Adipocyte (in vitro differentiated cells): ENCODE data around the gene MCTP1.

ENCODE experiments used
- DNase-seq: peaks from one replicate; pipeline ENCODE4 v3.0.0-alpha.2; 2015; ENCODE audit warnings: low read depth
- H3K27me3 ChIP-seq: replicated peaks from 2 replicates; pipeline ENCODE4 v1.7.0; 2013; ENCODE audit warnings: mild to moderate bottlenecking, low read length, moderate library complexity; ENCODE audit not compliant: control insufficient read depth, insufficient read depth
- H3K36me3 ChIP-seq: 2 replicates; pipeline ENCODE4 v1.7.0; 2013; ENCODE audit warnings: low read length, mild to moderate bottlenecking, moderate library complexity; ENCODE audit not compliant: control insufficient read depth, insufficient read depth, severe bottlenecking
- H3K4me1 ChIP-seq: 2 replicates; pipeline ENCODE4 v1.7.0; 2013; ENCODE audit warnings: mild to moderate bottlenecking, low read length, moderate library complexity; ENCODE audit not compliant: control insufficient read depth, insufficient read depth
- H3K4me3 ChIP-seq: 2 replicates; pipeline ENCODE4 v1.7.0; 2013; ENCODE audit warnings: mild to moderate bottlenecking, low read length, moderate library complexity
- H3K9ac ChIP-seq: 2 replicates; pipeline ENCODE4 v1.7.0; 2013; ENCODE audit warnings: mild to moderate bottlenecking, low read length, moderate library complexity
- H3K9me3 ChIP-seq: 2 replicates; pipeline ENCODE4 v1.7.0; 2013; ENCODE audit warnings: mild to moderate bottlenecking, low read length, moderate library complexity; ENCODE audit not compliant: control insufficient read depth

The MCTP1 gene

DNA sequence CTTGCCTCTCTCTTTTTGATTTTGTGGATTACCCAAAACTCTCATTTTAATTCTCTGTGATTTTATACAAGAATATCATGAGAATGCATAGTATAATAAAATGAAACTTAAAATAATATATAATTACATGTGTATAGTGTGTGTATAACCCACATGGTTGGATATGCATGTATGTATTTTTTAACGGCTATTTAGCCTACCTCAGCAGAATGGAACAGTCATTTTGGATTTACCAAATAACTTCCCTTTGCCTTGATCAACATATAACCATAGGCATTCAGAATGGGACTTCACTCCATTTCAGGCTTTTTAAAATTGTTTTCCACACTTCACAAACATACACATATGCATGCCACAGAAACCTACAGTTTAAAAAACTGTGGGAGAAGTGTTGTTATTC, 505.2 kb downstream of the MCTP1 start:
- DNase-seq, result no peak
- Histone ChIP-seq H3K36me3 (no peaks in the 10 kb centered on the region), H3K9me3 (no peaks in the 10 kb centered on the region), H3K4me1 (peaks cover 20% of the 10 kb centered on the region), H3K4me3 (no peak overlapping the region), H3K9ac (no peak overlapping the region), H3K27me3 (no peaks in the 10 kb centered on the region)

DNA sequence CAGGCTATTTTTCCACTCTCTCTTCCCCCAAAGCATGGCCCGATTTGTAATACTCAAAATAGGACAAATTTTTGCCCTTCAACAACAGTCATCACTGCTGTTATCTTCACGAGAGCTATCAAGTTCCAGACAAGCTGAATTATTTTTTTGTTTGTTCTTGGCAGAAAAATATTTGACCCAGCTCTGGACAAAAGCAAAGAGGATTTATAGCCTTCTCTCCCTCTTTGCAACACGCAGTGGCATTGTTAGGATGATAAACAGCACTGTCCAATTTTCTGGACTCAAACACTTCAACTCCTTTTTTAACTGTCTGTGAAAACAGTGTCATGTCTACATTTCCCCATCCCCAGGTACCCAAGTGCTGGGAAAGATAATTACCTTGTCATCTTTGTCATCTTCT, 506.2 kb downstream of the MCTP1 start:
- H3K9me3 ChIP-seq, result no peaks in the 10 kb centered on the region
- DNase-seq, result no peak
- no peak overlapping the region for H3K9ac ChIP-seq
- peaks cover 16% of the 10 kb centered on the region for H3K4me1 ChIP-seq
- H3K36me3 ChIP-seq, result no peaks in the 10 kb centered on the region
- no peaks in the 10 kb centered on the region for H3K27me3 ChIP-seq
- H3K4me3 ChIP-seq, result no peak overlapping the region

GRCh38 chr5:94778299-94778698, 506.6 kb downstream of the MCTP1 start:
- Histone ChIP-seq H3K9me3 (no peaks in the 10 kb centered on the region), H3K4me1 (peaks cover 14% of the 10 kb centered on the region), H3K36me3 (no peaks in the 10 kb centered on the region), H3K4me3 (no peak overlapping the region), H3K27me3 (no peaks in the 10 kb centered on the region), H3K9ac (no peak overlapping the region)
- no peak for DNase-seq

DNA sequence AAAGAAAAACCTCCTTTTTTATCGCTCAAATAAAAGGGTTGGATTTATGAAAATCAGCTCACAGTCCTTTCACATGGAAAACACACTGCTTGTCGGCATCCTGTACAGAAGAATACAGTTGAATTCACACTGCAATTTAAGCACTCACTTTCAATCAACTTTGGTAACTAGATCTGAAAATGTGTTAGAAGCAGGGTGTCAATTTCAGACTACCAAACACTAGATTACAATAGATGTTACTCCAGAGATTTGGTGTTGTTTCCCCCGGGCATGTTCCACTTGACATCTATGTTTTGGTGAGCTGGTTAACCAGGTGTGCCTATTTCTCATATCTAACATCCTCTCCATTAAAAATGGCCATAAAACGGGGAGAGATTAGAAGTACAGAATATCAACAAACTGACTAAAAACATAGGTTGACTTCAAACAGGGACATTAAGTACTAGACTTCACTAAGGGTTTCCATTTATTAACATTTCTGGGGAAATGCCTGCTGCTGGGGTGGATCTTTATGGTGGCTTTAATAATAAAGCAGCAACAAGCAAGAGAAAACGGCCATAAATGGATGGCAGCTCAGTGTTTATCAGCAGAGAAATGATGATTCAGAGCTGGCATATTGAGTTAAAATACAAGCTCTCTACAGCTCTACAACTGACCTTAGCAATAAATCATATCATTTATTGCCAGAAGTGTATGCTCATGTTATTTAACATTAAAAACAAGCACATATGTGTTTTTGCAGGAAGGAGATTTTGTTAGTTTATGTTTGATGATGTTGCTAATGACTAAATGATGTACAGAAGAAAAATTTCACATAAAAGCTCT, 507.6 kb downstream of the MCTP1 start:
- Histone ChIP-seq H3K4me3 (no peak overlapping the region), H3K9ac (no peak overlapping the region), H3K36me3 (no peaks in the 10 kb centered on the region), H3K9me3 (no peaks in the 10 kb centered on the region), H3K27me3 (no peaks in the 10 kb centered on the region), H3K4me1 (peaks cover 14% of the 10 kb centered on the region)
- peak; percentile 9 for DNase-seq

- DNase-seq, result peak; percentile 61
- Histone ChIP-seq H3K4me1 (peaks cover 14% of the 10 kb centered on the region), H3K9ac (no peak overlapping the region), H3K9me3 (no peaks in the 10 kb centered on the region), H3K36me3 (no peaks in the 10 kb centered on the region), H3K27me3 (no peaks in the 10 kb centered on the region), H3K4me3 (no peak overlapping the region)
These were observed 508.7 kb downstream of the MCTP1 start for GRCh38 chr5:94776167-94776566.

- Histone ChIP-seq H3K9me3 (no peaks in the 10 kb centered on the region), H3K9ac (no peak overlapping the region), H3K27me3 (no peaks in the 10 kb centered on the region), H3K4me1 (peaks cover 14% of the 10 kb centered on the region), H3K4me3 (no peak overlapping the region), H3K36me3 (no peaks in the 10 kb centered on the region)
- DNase-seq, result no peak
These were observed 509.8 kb downstream of the MCTP1 start for GRCh38 chr5:94775088-94775487.

- peaks cover 7% of the 10 kb centered on the region for H3K4me1 ChIP-seq
- H3K4me3 ChIP-seq, result no peak overlapping the region
- H3K27me3 ChIP-seq, result no peaks in the 10 kb centered on the region
- H3K36me3 ChIP-seq, result no peaks in the 10 kb centered on the region
- DNase-seq, result no peak
- H3K9me3 ChIP-seq, result no peaks in the 10 kb centered on the region
- H3K9ac ChIP-seq, result no peak overlapping the region
These were observed 513.2 kb downstream of the MCTP1 start for GRCh38 chr5:94771742-94772141.

DNA sequence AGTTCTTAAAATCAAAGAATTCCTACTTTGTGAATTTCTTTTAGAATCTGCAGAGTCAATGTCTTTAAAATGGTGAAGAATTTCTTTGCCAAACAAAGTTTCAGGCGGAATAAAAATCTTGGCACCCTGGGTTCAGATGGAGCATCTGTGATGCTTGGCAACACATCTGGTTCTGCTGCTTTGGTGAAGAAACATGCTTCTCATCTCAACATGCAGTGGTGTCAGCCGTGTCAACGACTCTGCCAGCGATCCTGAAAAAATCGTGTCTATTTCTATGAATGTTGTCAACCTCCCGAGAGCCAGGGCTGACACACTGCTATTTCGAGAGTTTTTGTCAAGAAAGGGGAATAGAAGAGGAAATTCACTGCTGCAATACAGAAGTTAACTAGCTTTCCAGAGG, 514.9 kb downstream of the MCTP1 start:
- H3K4me1 ChIP-seq, result no peaks in the 10 kb centered on the region
- H3K9me3 ChIP-seq, result no peaks in the 10 kb centered on the region
- no peaks in the 10 kb centered on the region for H3K27me3 ChIP-seq
- H3K36me3 ChIP-seq, result no peaks in the 10 kb centered on the region
- no peak overlapping the region for H3K9ac ChIP-seq
- no peak overlapping the region for H3K4me3 ChIP-seq
- DNase-seq, result no peak

- H3K4me1 ChIP-seq, result peaks cover 4% of the 10 kb centered on the region
- no peak overlapping the region for H3K9ac ChIP-seq
- no peaks in the 10 kb centered on the region for H3K9me3 ChIP-seq
- H3K36me3 ChIP-seq, result no peaks in the 10 kb centered on the region
- no peak overlapping the region for H3K4me3 ChIP-seq
- DNase-seq, result no peak
- H3K27me3 ChIP-seq, result no peaks in the 10 kb centered on the region
These were observed 523.1 kb downstream of the MCTP1 start for GRCh38 chr5:94761786-94762185.

DNA sequence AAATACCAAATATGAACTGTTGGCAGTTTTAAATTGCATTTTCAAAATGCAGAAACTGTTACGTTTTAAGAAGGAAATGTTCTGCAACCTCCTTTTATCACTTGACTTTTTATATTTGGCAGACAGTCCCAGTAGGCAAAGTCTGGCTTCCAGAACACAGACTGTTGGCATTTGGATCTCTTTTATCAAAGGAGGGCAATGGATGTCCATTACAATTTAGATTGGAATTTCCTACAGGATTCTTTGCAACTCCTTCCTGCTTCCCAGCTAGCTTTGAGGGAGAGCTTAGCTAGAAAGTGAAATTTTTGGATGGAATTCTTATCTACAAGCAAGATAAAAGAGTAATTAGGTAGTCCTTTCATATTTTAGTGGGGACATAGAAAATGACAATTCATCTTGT, 523.8 kb downstream of the MCTP1 start:
- H3K4me1 ChIP-seq, result peaks cover 4% of the 10 kb centered on the region
- H3K36me3 ChIP-seq, result no peaks in the 10 kb centered on the region
- no peak for DNase-seq
- H3K27me3 ChIP-seq, result no peaks in the 10 kb centered on the region
- no peak overlapping the region for H3K9ac ChIP-seq
- no peaks in the 10 kb centered on the region for H3K9me3 ChIP-seq
- H3K4me3 ChIP-seq, result no peak overlapping the region

DNA sequence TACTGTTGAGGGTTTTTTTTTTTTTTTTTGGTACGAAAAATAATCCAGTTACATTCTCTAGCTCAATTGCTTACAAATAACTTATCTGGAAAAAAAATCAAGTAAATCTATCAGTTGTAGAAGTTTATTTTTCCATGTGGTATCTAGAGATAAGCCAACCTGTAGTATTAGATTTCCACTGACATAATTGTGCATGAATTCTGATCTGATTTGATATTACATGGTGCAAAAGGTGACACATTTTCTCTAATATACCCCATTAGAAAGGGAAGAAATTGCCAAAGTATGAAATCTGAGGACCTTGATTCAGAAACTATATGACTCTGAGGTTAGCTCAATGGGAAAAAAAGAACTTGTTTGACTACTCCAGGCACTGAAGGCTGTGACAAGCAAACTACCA, 524.9 kb downstream of the MCTP1 start:
- peaks cover 4% of the 10 kb centered on the region for H3K4me1 ChIP-seq
- no peaks in the 10 kb centered on the region for H3K9me3 ChIP-seq
- no peaks in the 10 kb centered on the region for H3K27me3 ChIP-seq
- no peak overlapping the region for H3K9ac ChIP-seq
- no peaks in the 10 kb centered on the region for H3K36me3 ChIP-seq
- no peak for DNase-seq
- H3K4me3 ChIP-seq, result no peak overlapping the region

DNA sequence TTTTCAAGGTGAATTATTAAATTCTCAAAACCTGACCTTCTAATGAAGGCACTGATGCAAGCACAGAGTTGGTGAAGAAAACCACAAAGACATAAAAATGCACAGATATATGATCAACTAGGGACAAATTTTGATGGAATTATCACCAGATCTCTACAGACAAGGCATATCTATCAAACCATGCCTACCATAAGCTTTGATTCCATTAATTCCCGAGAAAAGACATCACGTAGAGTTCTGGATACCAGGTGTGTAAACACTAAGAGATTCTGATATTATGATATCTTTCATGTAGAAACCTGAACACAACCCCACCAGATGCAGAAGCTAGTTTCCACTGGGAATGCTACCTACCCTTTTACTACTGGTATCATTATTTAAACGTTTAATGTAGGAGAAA, 525.9 kb downstream of the MCTP1 start:
- no peak overlapping the region for H3K4me3 ChIP-seq
- no peaks in the 10 kb centered on the region for H3K9me3 ChIP-seq
- no peak for DNase-seq
- no peaks in the 10 kb centered on the region for H3K36me3 ChIP-seq
- no peaks in the 10 kb centered on the region for H3K27me3 ChIP-seq
- no peak overlapping the region for H3K9ac ChIP-seq
- peaks cover 4% of the 10 kb centered on the region for H3K4me1 ChIP-seq
